CD14-positive monocyte (primary cell): ENCODE measurements around the gene SERTM2. TPM values are rescaled to one million over a fixed set of nuclear protein-coding genes. Genes with fewer than 3 reads are reported as not detected.

Experiments
- DNase-seq, 3 donors: peaks; one replicate each; pipeline ENCODE4 v3.0.0-alpha.2; 2011 to 2022
- H2AFZ ChIP-seq: 2 replicates; pipeline ENCODE4 v1.6.0; 2012; ENCODE audit warnings: mild to moderate bottlenecking, low read depth, low read length, inconsistent platforms; ENCODE audit not compliant: insufficient read depth, poor library complexity, severe bottlenecking
- H3K27ac ChIP-seq, 2 donors: 1 replicate in 1 of 2; 2 replicates in 1 of 2; pipeline ENCODE4 v1.5.1; 2012 to 2013; ENCODE audit warnings: low read length in 2 of 2, control low read depth in 1 of 2, inconsistent platforms in 1 of 2, low read depth in 1 of 2, mild to moderate bottlenecking in 1 of 2
- H3K27me3 ChIP-seq, 2 donors: one replicate each; pipeline versions ENCODE4 v1.6.0 to v1.6.1; 2011 to 2013; ENCODE audit warnings: low read length in 2 of 2; ENCODE audit not compliant: control insufficient read depth in 2 of 2, insufficient read depth in 2 of 2
- H3K36me3 ChIP-seq, 2 donors: replicated peaks in 1 of 2; 1 replicate in 1 of 2; 2 replicates in 1 of 2; pipeline versions ENCODE4 v1.5.1 to v1.6.1; 2012 to 2013; ENCODE audit warnings: low read length in 2 of 2, control low read depth in 1 of 2, inconsistent platforms in 1 of 2, mild to moderate bottlenecking in 1 of 2; ENCODE audit not compliant: insufficient read depth in 2 of 2, control insufficient read depth in 1 of 2
- H3K4me1 ChIP-seq, 2 donors: 1 replicate in 1 of 2; 2 replicates in 1 of 2; pipeline versions ENCODE4 v1.5.1 to v1.6.1; 2012 to 2013; ENCODE audit warnings: low read length in 2 of 2, control low read depth in 1 of 2, inconsistent platforms in 1 of 2, mild to moderate bottlenecking in 1 of 2, moderate library complexity in 1 of 2; ENCODE audit not compliant: insufficient read depth in 2 of 2, control insufficient read depth in 1 of 2
- H3K4me2 ChIP-seq: replicated peaks from 2 replicates; pipeline ENCODE3; 2012; ENCODE audit warnings: low read length, moderate library complexity, mild to moderate bottlenecking; ENCODE audit not compliant: poor library complexity, severe bottlenecking; ENCODE audit errors: extremely low read depth
- H3K4me3 ChIP-seq, 3 experiments: fragments of 200-600 bp in 1 of 3; sonication (generic) in 1 of 3; replicated peaks in 1 of 3; 1 replicate in 2 of 3; 2 replicates in 1 of 3; pipeline ENCODE4 v1.5.1; 2011 to 2013; ENCODE audit warnings: low read length in 3 of 3, mild to moderate bottlenecking in 3 of 3, control low read depth in 2 of 3, low read depth in 2 of 3, inconsistent platforms in 1 of 3, moderate library complexity in 1 of 3
- H3K79me2 ChIP-seq: 2 replicates; pipeline ENCODE4 v1.6.0; 2012; ENCODE audit warnings: mild to moderate bottlenecking, control low read depth, inconsistent platforms, low read length, moderate library complexity; ENCODE audit not compliant: insufficient read depth
- H3K9ac ChIP-seq: 2 replicates; pipeline ENCODE4 v1.6.0; 2017; ENCODE audit warnings: low read length, mild to moderate bottlenecking; ENCODE audit not compliant: insufficient read depth, poor library complexity, severe bottlenecking
- H3K9me3 ChIP-seq, 2 donors: replicated peaks in 1 of 2; 1 replicate in 1 of 2; 2 replicates in 1 of 2; pipeline versions ENCODE4 v1.5.1 to v1.6.1; 2012 to 2013; ENCODE audit warnings: low read length in 2 of 2, control low read depth in 1 of 2; ENCODE audit not compliant: control insufficient read depth in 1 of 2, insufficient read depth in 1 of 2
- H4K20me1 ChIP-seq: 2 replicates; pipeline ENCODE4 v1.6.0; 2012; ENCODE audit warnings: mild to moderate bottlenecking, low read length, control low read depth, moderate library complexity; ENCODE audit not compliant: insufficient read depth
- H3K27ac Mint-ChIP-seq, 7 donors: one replicate each; pipeline ENCODE4 v1.8.0; 2020; ENCODE audit warnings: mild to moderate bottlenecking in 7 of 7, mixed read lengths in 7 of 7, moderate library complexity in 6 of 7, inconsistent platforms in 2 of 7
- H3K27me3 Mint-ChIP-seq, 3 donors: one replicate each; pipeline ENCODE4 v1.8.0; 2021 to 2022; ENCODE audit warnings: low read depth in 3 of 3, mild to moderate bottlenecking in 3 of 3, mixed read lengths in 3 of 3, moderate library complexity in 3 of 3, inconsistent platforms in 1 of 3
- H3K36me3 Mint-ChIP-seq, 2 donors: one replicate each; pipeline ENCODE4 v1.8.0; 2020; ENCODE audit warnings: mixed read lengths in 2 of 2, inconsistent platforms in 1 of 2, mild to moderate bottlenecking in 1 of 2
- H3K4me1 Mint-ChIP-seq: one replicate; pipeline ENCODE4 v1.8.0; 2020; ENCODE audit warnings: mild to moderate bottlenecking, mixed read lengths
- H3K4me3 Mint-ChIP-seq, 2 donors: one replicate each; pipeline ENCODE4 v1.8.0; 2020; ENCODE audit warnings: mild to moderate bottlenecking in 2 of 2, mixed read lengths in 2 of 2, moderate library complexity in 1 of 2
- H3K9me3 Mint-ChIP-seq, 7 donors: one replicate each; pipeline ENCODE4 v1.8.0; 2020 to 2022; ENCODE audit warnings: mixed read lengths in 7 of 7, mild to moderate bottlenecking in 6 of 7, moderate library complexity in 6 of 7, inconsistent platforms in 2 of 7
- CTCF ChIP-seq: fragments of 200-600 bp; IDR thresholded peaks from one replicate; pipeline ENCODE4 v1.8.0; 2022; ENCODE audit warnings: antibody characterized with exemption, mild to moderate bottlenecking
- WGBS: methylation state at CpG from one replicate; pipeline ENCODE4 v1.1.5; 2013; ENCODE audit warnings: missing lambda C conversion rate; ENCODE audit not compliant: insufficient coverage; 5-methylcytosine and 5-hydroxymethylcytosine counted together
- intact Hi-C, 2 donors: fragments of 100-400 bp; cut with micrococcal nuclease; formaldehyde crosslinking; loops; one replicate each; pipeline versions ENCODE4 v1.15.0 to v1.15.1; 2023
- polyA plus RNA-seq, 3 donors: library from polyadenylated mRNA; depleted of rRNA in 1 of 3; unstranded in 2 of 3; stranded (reverse) in 1 of 3; fragments of 300-500 nt in 2 of 3; fragments of >200 nt in 1 of 3; fragmentation: Illumina TruSeq in 2 of 3; gene quantifications; 1 replicate in 2 of 3; 2 replicates in 1 of 3; pipeline ENCODE4 v1.2.3, GENCODE V29; 2012 to 2021

The SERTM2 gene
- polyA plus RNA-seq, 3 donors = not detected

DNA sequence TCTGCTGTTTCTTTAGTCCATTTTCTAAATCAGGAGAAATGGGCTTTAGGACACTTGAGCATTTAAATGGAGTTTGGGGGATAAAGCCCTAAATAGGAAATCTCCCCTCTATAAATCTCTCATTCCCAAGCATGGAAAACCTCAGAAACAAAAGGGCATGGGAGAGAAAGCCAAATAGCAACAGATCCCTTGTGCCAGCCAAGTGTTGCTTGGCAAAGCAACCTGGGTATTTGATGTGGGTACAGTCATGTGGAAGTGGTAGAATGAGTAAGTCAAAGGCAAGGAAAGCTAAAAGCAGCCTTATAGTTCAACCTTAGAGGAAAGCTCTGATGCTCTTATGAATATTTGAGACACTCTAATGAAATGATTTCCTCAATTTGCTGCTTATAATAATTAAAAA lies 29.5 kb upstream of the SERTM2 start:
- DNase-seq = no peak
- H3K9me3 Mint-ChIP-seq = peaks cover 0 to 7% (median 2%) of the 10 kb centered on the region in 7 donors
- H3K4me1 ChIP-seq = no peaks in the 10 kb centered on the region
- H3K27ac ChIP-seq = no peak overlapping the region
- no peak overlapping the region for H3K9ac ChIP-seq
- no peaks in the 10 kb centered on the region for H4K20me1 ChIP-seq
- no peak overlapping the region for H3K4me3 Mint-ChIP-seq
- no peak overlapping the region for H3K27ac Mint-ChIP-seq
- H2AFZ ChIP-seq = no peak overlapping the region
- no peak for TF ChIP-seq CTCF
- H3K36me3 Mint-ChIP-seq = no peaks in the 10 kb centered on the region
- H3K27me3 ChIP-seq = no peaks in the 10 kb centered on the region
- no peaks in the 10 kb centered on the region for H3K9me3 ChIP-seq
- H3K27me3 Mint-ChIP-seq = peaks cover 0 to 4% (median 3%) of the 10 kb centered on the region in 3 donors
- intact Hi-C loops = no loop called here
- H3K4me2 ChIP-seq = no peak overlapping the region
- no peaks in the 10 kb centered on the region for H3K79me2 ChIP-seq
- no peaks in the 10 kb centered on the region for H3K36me3 ChIP-seq
- H3K4me3 ChIP-seq = no peak overlapping the region
- no peaks in the 10 kb centered on the region for H3K4me1 Mint-ChIP-seq

- intact Hi-C loops = no loop called here
- Histone ChIP-seq H3K27me3 (no peaks in the 10 kb centered on the region), H3K36me3 (no peaks in the 10 kb centered on the region), H4K20me1 (no peaks in the 10 kb centered on the region), H2AFZ (no peak overlapping the region), H3K79me2 (no peaks in the 10 kb centered on the region), H3K4me3 (no peak overlapping the region), H3K9ac (no peak overlapping the region), H3K9me3 (no peaks in the 10 kb centered on the region), H3K27ac (no peak overlapping the region), H3K4me1 (no peaks in the 10 kb centered on the region), H3K4me2 (no peak overlapping the region)
- peaks cover 0 to 6% (median 2%) of the 10 kb centered on the region in 7 donors for H3K9me3 Mint-ChIP-seq
- no peaks in the 10 kb centered on the region for H3K36me3 Mint-ChIP-seq
- no peak overlapping the region for H3K4me3 Mint-ChIP-seq
- peaks cover 0 to 6% (median 4%) of the 10 kb centered on the region in 3 donors for H3K27me3 Mint-ChIP-seq
- no peaks in the 10 kb centered on the region for H3K4me1 Mint-ChIP-seq
- TF ChIP-seq CTCF = no peak
- no peak overlapping the region for H3K27ac Mint-ChIP-seq
- 63% methylated on average over 1 of the region's 2 CpGs for WGBS
- DNase-seq = no peak
Measured at GRCh38 chrX:111483135-111483534, 28.3 kb upstream of the SERTM2 start.
